Suppressor macrophage treated with lipopolysaccharide for 4 hours (primary cell): Measurements from ENCODE around the gene UBAC1.
A peak's percentile ranks its signal among the peaks of the same experiment; 100 is the strongest.
"Not testable (repeated sequence)": the region's sequence is repeated elsewhere in the genome, so short reads cannot be mapped to it uniquely, and the experiment has no call there.

Source experiments
- DNase-seq: peaks from one replicate; pipeline ENCODE4 v3.0.0-alpha.2; 2020

UBAC1 gene

DNA sequence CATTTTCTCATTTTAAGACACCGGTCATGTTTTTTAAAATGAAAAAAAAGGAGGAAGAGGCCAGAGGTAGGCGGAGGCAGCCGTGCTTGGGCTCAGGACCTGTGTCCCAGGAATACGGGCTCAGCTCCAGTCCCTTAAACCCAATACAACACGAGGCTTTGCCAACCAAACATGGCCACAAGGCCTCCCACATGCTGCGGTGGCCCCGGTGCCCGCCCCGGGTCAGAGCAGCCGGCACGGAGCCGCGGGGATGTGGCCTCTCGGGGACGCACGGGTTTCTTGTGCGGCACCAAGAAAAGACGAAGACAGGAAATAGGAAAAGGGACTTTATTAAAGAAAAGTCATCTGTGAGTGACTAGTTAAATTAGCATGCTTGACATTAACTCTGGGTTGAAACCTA, 28.5 kb downstream of the UBAC1 start:
- no peak for DNase-seq

DNA sequence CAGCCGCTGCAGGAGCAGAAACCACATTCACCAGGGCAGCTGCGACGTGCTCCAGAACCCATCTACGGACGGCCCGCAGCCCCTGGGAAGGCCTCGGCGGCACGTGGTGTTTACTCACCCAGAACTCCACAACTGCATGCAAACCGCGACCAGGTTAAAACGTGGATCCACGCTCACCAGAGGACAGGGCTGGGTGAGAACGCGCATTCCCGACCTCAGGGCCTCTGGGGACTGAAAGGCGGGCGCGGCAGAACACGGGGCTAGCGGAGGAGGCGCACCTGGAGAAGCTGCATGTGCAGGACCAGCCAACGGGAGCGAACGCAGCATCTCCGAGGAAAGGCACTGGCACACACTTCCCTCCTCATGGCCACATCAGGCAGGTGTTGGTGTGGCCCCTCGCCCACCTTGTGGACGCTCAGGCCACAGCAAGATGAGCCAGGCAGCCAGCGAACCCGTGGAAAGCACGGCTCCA, 29.8 kb downstream of the UBAC1 start:
- no peak for DNase-seq

DNA sequence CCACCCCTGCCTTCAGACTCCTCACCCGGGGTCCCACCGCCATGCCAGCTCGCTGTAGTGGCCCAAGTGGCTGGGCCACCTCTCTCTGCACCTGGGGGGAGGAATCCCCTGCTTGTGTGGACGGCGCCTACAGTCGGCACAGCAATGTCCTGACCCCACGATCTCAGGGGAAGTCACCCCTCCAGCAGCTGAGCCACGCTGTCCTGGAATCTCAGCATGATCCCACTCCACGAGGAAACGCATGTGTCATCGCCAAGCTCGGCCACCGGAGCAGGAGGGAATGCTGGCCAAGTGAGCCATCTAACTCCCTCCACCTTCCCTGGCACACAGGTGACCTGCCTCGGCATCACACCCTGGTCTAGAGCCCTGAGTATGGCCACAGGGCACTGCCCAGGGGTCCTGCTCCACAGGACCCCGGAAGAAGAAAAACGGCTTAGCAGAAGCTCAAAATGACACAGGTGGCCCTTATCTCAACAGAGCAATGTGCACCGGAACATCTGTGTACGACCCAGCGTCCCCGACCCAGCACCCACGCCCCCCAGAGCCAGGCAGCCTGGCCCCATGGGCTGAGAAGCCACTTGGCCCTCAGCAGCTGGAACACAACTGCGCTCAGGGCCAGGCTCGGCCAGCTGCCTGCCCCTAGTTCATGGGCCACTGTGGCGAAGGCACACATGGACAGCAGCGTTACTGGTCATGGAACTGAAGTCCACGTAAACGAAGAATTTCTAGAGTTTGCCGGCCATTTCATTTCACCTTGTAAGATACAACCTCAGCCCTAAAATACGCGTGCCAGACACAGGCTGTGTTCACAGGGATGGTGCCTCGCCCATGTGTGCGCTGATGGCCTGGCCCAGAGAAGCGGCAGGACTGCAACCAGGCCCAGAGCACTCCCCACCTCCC, 30.5 kb downstream of the UBAC1 start:
- DNase-seq, result no peak

DNA sequence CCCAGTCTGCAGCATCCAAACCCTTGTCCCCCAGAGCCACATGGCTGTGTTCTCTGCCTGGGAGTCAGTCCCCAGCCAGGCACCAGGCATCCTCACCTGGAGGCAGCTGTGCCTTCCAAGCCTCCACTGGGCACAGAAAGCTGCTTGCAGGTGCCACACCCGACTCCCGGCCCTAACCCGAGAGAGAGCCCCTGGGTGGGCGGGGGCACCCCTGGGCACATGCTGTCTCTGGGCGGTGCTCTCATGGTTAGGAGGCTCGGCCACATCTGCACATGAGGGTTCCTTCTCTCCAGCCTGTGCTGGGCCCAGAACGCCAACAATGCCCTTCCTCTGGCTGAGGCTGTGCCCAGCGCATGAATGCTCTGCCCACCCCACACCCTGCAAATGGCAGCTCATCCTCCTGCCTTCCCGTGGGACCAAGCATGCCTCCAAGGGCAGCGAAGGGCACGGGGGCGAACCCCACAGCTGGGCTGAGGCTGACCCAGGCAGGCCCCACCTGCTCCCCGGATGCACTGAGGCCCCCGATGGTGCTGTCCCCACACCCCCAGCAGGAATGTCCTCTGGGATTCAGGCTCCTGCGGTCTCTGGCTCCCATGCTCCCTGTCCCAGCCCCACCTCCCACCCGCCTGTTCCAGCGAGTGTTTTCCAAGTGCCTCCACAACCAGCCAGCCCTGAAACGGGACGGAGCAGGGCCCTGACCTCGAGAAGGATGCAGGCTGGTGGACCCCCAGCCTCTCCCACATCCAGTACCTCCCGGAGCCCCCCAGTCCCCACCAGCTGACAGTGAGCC, 31.3 kb downstream of the UBAC1 start:
- DNase-seq, result no peak

DNA sequence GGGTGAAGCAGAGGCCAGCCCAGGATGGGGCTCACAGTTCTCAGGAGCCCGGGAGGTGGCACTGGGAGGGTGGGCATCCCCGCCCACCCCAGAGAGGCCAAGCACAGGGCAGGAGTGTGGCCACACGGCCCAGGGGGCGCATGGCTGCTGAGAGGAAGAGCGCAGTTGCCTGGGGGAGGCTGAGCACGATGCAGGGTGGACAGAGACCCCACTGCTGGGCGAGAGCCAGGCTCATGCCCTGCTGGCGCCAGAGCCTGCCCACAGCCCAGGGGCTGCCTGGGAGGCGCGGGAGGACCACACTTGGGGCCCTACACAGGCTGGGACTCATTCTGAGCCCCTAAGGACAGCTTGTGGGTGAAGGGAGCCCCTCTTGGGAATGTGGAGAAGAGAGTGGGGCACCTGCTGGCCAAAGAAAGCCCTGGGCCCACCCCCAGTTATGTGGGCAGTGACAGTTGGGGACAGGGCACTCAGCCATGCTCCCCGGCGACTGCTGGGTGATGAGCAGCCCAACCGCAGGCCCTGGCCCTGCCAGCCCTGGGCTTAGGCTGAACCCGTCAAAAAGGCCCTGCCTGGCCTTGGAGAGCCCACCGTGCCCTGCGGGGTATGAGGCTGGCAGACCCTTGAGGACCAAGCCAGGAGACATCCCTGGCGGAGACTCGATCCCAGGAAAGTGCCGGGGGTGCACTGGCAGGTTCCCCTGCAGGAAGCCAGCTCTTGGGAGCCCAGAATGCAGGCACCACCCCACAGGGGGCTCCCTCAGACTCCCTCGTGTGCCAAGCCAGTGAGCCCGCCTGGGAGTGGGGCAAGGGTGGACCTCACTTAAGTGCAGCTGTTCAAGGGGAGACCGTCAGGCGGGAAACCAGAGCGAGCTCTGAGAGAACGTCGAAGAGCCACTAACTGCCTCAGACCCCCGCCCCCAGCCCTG, 32.2 kb downstream of the UBAC1 start:
- DNase-seq, result no peak

DNA sequence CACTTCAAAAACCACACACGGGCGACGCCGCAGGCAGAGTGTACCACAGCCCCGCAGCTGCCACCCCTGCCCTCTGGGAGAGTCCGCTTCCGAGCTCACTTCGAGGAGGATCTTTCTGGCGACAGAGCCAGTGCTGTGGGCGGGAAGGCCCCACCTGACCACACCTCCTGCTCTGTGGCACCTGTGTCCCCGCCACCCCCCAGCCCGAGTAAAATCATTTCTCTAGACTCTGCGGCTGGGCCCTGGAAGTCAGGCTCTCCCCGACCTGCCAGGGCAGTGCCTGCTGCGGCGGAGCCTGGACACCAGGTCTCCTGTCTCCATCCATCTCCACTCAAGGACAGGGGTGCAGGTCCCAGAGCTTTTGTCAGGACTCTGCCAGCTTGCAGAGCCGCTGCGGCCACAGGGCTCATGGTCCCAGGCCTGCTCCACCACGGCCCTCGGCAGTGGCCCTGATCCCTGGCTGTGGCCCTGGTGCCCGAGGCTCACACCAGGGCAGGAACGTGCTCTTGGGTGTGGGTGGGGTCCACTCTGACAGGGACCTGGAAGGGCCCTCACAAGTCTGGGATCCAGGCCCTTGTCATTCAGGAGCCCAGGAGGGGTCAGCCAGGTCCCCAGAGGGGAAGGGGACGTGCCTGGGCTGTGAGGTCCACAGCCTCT, 33.0 kb downstream of the UBAC1 start:
- DNase-seq, result no peak

DNA sequence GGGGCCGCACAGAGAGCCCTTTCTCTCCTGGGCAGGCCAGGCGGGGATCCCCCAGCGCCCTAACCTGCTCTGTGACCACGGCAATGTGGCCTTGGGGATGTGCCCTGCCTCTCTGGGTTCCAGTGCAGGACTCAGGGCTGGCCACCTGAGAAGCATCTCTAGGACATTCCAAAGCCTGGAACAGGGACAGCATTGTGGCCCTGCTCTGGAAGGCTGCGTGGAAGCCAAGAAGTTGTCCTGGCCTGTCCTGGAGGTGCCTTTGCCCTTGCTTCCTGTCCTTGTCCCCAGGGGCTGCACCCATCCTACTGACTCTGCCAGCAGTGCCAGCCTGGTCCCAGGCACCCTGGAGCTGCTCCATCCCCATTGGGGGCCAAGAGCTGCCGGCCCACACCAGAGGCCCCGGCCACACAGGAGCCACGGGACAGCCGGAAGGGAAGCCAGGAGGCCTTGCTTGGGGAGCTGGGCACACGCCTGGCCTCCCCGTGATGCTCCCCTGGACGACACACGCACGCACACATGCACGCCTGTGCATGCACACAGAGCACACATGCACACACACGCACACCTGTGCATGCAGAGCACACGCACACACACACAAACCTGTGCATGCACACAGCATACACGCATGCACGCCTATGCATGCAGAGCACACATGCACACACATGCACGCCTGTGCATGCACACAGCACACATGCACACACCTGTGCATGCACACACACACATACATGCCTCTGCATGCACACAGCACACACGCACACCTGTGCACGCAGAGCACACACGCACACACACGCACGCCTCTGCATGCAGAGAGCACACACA, 33.8 kb downstream of the UBAC1 start:
- no peak for DNase-seq

DNA sequence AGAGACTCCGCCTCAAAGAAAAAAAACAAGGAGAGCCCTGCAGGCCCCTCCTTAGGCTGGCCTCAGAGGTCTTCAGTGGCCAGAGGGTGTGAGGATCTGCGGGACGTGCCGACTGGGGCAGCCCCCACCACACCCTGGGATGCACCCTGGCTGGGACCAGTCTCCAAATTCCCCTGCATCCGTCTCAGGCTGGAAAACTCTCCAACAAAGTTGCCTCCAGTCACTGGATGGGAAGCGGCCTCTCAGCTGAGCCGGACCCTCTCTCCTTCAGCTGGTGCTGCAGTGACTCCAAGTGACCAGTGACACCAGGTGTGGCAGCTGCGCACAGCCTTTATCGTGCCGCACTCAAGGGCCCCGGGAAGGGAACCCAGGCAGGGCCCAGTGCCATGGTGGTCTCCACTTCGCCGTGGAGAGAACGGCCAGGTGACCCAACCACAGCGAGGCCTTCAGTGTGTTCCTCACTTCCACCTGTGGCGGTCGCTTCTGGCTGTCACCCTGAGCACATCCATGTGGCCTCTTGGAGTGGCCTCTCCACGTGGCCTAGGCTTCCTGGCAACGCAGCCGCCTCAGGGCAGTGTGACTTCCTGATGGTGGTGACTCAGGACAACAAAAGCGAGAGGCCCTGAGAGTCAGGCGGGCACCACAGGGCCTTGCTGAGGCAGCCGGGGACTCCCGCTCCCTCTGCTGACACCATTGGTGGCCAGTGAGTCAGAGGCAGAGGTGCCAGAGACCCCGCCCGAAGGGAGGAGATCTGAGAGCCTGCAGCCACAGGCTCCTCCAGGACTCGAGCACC, 34.6 kb downstream of the UBAC1 start:
- DNase-seq, result peak; percentile 98

DNA sequence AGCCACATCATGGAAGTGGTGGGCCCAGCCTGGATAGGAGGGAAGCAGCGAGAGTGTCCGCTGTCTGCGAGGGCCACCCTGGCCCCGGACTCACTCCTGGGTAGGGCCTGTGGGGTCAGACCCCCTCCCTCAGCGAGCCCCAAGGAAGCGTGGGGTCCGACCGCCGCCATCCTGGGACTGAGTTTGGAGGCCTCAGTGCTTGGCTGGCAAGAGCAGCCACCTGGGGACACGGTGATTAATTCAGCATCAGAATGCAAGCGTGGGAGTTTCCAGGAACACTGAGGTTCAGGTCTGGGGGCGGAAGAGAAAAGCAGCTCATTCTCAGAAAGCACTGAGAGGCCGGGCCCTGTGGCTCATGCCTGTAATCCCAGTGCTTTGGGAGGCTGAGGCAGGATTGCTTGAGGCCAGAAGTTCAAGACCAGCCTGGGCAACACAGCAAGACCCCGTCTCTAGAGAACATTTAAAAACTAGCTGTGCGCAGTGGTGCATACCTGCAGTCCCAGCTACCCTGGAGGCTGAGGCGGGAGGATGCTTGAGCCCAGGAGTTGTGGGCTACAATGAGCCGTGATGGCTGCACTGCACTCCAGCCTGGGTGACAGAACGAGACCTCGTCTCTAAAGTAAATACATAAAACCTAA, 35.6 kb downstream of the UBAC1 start:
- no peak for DNase-seq

DNA sequence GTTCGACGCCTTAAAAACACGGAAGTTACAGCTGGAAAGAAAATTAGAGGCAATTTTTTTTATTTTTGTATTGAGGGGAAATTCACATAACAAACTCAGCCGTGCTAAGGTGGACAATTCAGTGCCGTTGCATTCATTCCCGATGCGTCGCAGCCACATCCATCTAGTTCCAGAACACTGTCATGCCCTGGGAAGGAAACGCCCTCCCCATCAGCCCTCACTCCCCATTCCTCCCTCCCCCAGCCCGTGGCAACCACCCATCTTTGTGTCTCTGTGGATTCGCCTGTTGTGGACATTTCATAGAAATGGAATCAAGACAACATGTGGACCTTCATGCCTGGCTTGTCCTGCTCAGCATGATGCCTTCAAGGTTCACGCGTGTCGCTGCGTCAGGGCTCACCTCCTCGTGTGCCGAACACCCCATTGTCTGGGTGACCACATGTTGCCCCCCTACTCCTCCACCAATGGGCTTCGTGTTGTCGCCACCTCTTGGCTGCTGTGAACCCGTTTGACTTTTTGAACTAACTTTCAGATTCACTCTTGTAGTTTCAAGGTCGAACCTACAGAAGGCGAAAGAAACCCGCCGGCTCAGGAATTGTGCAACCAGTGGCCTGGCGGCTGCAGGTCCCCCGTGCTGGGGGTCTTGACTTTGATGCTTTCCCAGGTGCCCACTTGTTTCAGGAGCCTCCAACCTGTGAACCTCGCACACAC, 36.4 kb downstream of the UBAC1 start:
- DNase-seq, result no peak

DNA sequence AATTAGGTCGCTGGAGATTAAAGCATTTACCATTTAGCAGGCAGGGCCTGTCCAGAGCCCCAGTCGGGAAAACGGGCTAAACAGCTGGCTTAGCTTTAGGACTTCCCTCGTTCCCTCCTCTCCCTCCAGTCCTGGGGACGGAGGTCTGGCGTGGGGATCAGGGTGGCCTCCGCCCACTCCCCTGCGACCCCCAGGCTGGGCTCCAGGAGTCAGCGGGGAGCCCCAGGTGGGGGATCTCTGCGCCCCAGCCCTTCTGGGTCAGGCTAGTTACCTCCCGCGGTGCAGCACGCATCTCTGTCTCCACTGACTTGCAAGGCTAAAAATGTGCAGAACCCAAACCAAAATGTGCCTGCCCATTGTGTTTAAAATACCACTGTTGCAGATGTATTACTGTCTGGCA, 37.7 kb downstream of the UBAC1 start:
- DNase-seq, result no peak

DNA sequence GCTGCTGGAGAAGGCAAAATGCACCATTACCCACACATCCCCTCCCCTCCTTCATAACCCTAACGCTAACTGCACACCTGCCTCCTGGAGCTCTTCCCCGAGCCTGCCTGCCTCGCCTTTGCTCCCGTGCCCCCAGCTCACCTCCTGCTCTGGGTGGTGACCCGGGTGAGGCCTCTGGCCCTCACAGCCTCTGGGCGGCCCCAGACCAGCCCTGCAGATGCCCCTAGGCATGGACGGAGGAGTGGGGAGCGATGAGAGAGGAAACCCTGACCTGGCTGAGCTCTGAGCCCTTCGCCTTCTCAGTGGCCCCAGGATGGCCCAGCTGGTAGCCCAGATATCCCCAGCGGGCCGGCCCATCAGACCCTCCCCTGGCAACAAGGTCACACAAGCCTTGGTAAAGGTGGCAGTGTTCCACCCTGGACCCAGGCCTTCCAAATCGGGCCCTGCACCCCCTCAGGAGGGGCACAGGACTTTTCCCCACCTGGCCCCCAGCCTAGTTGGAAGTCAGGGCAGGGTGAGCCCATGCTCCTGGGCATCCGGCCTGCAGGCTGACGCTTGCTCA, 39.3 kb downstream of the UBAC1 start:
- DNase-seq, result no peak

DNA sequence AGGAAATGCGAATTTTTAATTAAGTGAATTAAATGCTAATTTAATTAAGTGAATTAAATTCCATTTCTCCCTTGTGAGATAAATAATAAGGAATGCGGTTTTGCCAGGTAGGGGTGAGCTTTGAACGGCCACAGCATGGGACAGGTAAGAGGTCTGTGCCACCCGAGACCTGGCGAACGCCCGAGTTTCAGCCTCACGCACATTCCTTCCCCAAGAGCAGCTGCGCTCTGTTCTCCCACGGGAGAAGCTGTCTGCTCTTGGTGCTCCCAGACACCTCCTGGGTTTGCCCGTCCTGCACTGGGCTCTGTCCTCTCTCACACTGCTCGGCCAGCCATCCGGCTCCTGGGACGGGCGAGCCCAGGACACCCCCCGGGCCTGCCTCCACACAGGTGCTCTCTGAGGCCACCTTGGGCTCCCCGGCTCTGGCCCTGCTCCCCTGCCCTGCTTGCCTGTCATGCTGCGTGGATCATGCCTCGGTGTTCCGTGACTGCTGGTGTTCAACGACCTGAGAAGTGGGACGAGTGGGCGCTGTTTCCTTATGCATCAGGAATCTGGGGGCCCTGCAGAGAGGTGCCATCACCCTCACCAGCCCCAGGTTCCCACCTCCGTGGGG, 40.1 kb downstream of the UBAC1 start:
- no peak for DNase-seq

DNA sequence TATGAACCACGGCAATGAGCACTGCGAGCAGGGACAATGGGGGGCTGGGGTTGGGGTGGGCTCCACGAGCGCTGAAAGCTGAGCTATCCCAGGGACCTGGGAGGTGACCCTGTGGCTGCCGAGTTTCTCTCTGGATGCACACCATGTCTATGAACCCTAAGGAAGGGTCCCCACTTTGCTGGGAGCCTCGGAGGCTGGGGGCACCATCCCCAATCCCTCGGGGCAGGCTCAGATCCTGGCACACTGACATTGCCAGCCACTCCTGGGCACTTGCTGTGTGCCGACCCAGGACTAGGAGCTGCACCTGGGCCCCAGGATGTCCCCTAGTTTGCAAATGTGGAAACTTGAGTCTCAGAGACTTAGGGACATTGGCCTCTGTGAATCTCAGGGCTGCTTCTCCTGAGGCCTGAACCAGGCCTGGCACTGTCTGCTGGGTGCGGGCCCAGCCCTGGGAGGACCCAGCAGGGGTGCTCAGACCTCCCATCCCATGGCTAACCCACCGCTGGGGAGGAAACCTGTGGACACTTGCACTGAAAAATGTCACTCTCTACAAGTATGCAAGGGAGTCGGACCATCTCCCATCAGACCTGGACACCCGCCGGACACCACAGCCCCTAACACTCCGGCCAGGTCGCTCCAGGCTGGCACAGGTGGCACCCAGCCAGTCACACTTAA, 40.8 kb downstream of the UBAC1 start:
- DNase-seq, result no peak

DNA sequence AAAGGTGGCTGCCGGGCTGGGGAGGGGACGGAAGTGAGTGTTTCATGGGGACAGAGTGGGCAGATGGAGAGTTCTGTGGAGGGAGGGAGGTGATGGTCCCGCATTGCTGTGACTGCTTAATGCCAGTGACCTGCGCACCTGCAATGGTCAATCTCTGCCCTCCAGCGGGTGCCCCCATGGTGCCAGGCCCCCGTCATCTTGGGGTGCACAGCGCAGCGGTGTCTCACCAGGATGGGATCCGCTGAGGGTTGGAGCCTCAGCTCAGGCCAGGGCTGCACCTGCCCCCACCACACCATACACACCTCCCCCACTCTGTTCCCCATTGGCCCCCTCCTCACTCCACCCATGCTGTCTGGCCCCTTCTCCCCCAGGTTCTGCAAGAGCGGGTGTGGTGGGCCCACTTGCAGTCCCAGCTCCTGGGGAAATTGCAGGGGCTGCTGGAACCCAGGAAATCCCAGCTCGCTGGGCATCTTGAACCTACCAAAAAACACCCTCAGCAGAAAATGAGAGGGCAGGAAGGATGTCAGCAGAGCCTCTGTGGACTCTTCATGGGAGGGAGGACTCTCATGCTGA, 41.8 kb downstream of the UBAC1 start:
- DNase-seq, result no peak

DNA sequence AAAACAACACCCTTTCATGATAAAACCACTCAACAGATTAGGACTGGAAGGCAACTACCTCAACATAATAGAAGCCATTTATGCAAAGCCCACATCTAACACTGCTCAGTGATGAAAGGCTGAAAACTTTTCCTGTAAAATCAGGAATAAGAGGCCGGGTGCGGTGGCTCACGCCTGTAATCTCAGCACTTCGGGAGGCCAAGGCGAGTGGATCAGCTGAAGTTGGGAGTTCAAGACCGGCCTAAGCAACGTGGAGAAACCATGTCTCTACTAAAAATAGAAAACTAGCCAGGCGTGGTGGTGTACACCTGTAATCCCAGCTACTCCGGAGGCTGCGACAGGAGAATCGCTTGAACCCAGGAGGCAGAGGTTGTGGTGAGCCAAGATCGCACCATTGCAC, 44.9 kb downstream of the UBAC1 start:
- not testable (repeated sequence) for DNase-seq

DNA sequence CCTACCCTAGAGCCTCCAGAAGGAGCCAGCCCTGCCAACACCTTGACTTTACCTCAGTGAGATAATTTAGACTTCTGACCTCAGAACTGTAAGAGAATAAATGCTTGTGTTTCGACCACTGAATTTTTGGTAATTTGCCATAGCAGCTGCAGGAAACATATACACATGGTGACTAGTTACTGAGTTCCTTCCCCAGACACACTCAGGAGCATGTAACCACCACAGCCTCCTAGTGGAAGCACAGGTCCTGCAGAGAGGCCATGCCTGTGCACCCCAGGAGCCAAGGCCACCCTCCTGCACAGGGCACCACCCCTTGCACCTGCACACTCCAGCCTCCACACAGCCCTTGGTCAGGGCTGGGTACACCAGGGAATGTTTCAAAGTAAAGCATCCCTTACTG, 46.3 kb downstream of the UBAC1 start:
- DNase-seq, result no peak

DNA sequence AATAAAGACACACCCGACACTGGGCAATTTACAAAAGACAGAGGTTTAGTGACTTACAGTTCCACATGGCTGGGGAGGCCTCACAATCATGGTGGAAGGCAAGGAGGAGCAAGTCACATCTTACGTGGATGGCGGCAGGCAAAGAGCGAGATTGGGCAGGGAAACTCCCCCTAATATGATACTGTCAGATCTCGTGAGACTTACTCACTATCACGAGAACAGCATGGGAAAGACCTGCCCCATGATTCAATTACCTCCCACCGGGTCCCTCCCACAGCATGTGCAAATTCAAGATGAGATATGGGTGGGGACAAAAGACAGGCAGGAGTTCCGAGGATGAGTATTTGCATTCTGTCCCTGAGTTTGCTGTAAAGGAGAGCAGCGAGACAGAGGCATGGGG, 49.9 kb downstream of the UBAC1 start:
- not testable (repeated sequence) for DNase-seq
